ENCODE data around the gene ZCCHC9. TPM values are rescaled to one million over a fixed set of nuclear protein-coding genes. Genes with fewer than 3 reads are reported as not detected.

ZCCHC9 gene
- total RNA-seq, 4 donors from 2014 or later, result 14.0 to 22.8 (median 19.9) TPM

- no peaks in the 10 kb centered on the region for H3K9me3 ChIP-seq
- no peaks in the 10 kb centered on the region for H3K36me3 ChIP-seq
- 26% methylated on average over 5 of the region's 5 CpGs for WGBS
- H3K4me3 ChIP-seq, result no peak overlapping the region
- no peaks in the 10 kb centered on the region for H3K4me1 ChIP-seq
- H3K27ac ChIP-seq, result no peak overlapping the region
- no peak for TF ChIP-seq POLR2A (IDR thresholded peaks at IDR 0.05)
- no peak for TF ChIP-seq CTCF (IDR thresholded peaks at IDR 0.05)
- TF ChIP-seq POLR2AphosphoS5 (IDR thresholded peaks at IDR 0.05), result no peak
- no peak for TF ChIP-seq EP300 (IDR thresholded peaks at IDR 0.05)
- H3K27me3 ChIP-seq, result no peaks in the 10 kb centered on the region
- no peak for DNase-seq (ENCODE audit: low spot score in 2 of 2)
Observed at GRCh38 chr5:81359108-81359507, 57.7 kb downstream of the ZCCHC9 start.

- Histone ChIP-seq H3K27ac (no peak overlapping the region), H3K4me1 (no peaks in the 10 kb centered on the region), H3K27me3 (no peaks in the 10 kb centered on the region), H3K36me3 (no peaks in the 10 kb centered on the region), H3K4me3 (no peak overlapping the region), H3K9me3 (no peaks in the 10 kb centered on the region)
- no peak for DNase-seq (ENCODE audit: low spot score in 2 of 2)
- 81% methylated on average over 2 of the region's 2 CpGs for WGBS
- TF ChIP-seq EP300 (IDR thresholded peaks at IDR 0.05) (no peak), POLR2AphosphoS5 (IDR thresholded peaks at IDR 0.05) (no peak), CTCF (IDR thresholded peaks at IDR 0.05) (no peak), POLR2A (IDR thresholded peaks at IDR 0.05) (no peak)
Observed at GRCh38 chr5:81359881-81360280, 58.5 kb downstream of the ZCCHC9 start.

GRCh38 chr5:81360640-81361039 is 59.3 kb downstream of the ZCCHC9 start:
- Histone ChIP-seq H3K4me3 (no peak overlapping the region), H3K4me1 (no peaks in the 10 kb centered on the region), H3K36me3 (no peaks in the 10 kb centered on the region), H3K9me3 (no peaks in the 10 kb centered on the region), H3K27ac (no peak overlapping the region), H3K27me3 (no peaks in the 10 kb centered on the region)
- TF ChIP-seq POLR2A (IDR thresholded peaks at IDR 0.05) (no peak), EP300 (IDR thresholded peaks at IDR 0.05) (no peak), CTCF (IDR thresholded peaks at IDR 0.05) (no peak), POLR2AphosphoS5 (IDR thresholded peaks at IDR 0.05) (no peak)
- DNase-seq (ENCODE audit: low spot score in 2 of 2), result no peak
- 86% methylated on average over 4 of the region's 4 CpGs for WGBS

GRCh38 chr5:81361600-81361999 is 60.2 kb downstream of the ZCCHC9 start:
- H3K4me1 ChIP-seq, result no peaks in the 10 kb centered on the region
- DNase-seq (ENCODE audit: low spot score in 2 of 2), result no peak
- no peak overlapping the region for H3K27ac ChIP-seq
- no peak overlapping the region for H3K4me3 ChIP-seq
- WGBS, result 89% methylated on average over 2 of the region's 2 CpGs
- no peaks in the 10 kb centered on the region for H3K27me3 ChIP-seq
- no peaks in the 10 kb centered on the region for H3K36me3 ChIP-seq
- TF ChIP-seq CTCF (IDR thresholded peaks at IDR 0.05) (no peak), EP300 (IDR thresholded peaks at IDR 0.05) (no peak), POLR2A (IDR thresholded peaks at IDR 0.05) (no peak), POLR2AphosphoS5 (IDR thresholded peaks at IDR 0.05) (no peak)
- H3K9me3 ChIP-seq, result no peaks in the 10 kb centered on the region

Other genes starting within 250 kb of the ZCCHC9 start
- gene CKMT2, start 68.3 kb upstream of the ZCCHC9 start, total RNA-seq, result 10 to 100 TPM in 1 of 4 donors, 1 to 10 TPM in 3; 2.5 to 12.3 (median 6.5) TPM
- gene ACOT12, start 92.5 kb downstream of the ZCCHC9 start, total RNA-seq, result 1 to 10 TPM in 1 of 4 donors, not detected in 3; 3.0 TPM